H1 (cell line): ENCODE results near the gene ARHGEF4. TPM values are rescaled to one million over a fixed set of nuclear protein-coding genes. Genes with fewer than 3 reads are reported as not detected.

Source experiments
- CTCF ChIA-PET: fragments of 300-600 bp; sonication (Branson Sonifier 250); formaldehyde crosslinking; loops from one replicate; lab custom pipeline; 2021; ENCODE audit not compliant: partially characterized antibody; lab: Charles Lee
- POLR2A ChIA-PET: fragments of 300-600 bp; sonication (Branson Sonifier 250); formaldehyde crosslinking; loops from one replicate; lab custom pipeline; 2021; ENCODE audit warnings: inconsistent platforms; ENCODE audit not compliant: partially characterized antibody; lab: Charles Lee
- DNase-seq, 2 experiments: peaks; one replicate each; pipeline versions ENCODE4 v3.0.0 to v3.0.0-alpha.2; 2010 to 2022; ENCODE audit warnings: low spot score in 2 of 2, low read depth in 1 of 2, mixed read lengths in 1 of 2
- FAIRE-seq: peaks from 2 replicates; lab custom pipeline; 2011; peaks lifted over from hg19 to GRCh38; lab: Jason Lieb, UNC
- H2AFZ ChIP-seq: 2 replicates; pipeline ENCODE4 v1.8.1; 2012; ENCODE audit warnings: low read length, inconsistent platforms
- H2AK5ac ChIP-seq: 2 replicates; pipeline ENCODE4 v1.6.1; 2013; ENCODE audit warnings: low read depth, low read length
- H2BK120ac ChIP-seq: replicated peaks from 2 replicates; pipeline ENCODE3; 2013; ENCODE audit warnings: low read depth, low read length, inconsistent platforms
- H2BK12ac ChIP-seq: 2 replicates; pipeline ENCODE4 v1.6.1; 2013; ENCODE audit warnings: low read depth, low read length
- H2BK15ac ChIP-seq: 2 replicates; pipeline ENCODE4 v1.6.1; 2013; ENCODE audit warnings: low read length
- H2BK20ac ChIP-seq: 2 replicates; pipeline ENCODE4 v1.6.1; 2013; ENCODE audit warnings: low read length
- H2BK5ac ChIP-seq: 2 replicates; pipeline ENCODE4 v1.6.1; 2013; ENCODE audit warnings: low read depth, low read length
- H3K14ac ChIP-seq: 2 replicates; pipeline ENCODE4 v1.6.1; 2013; ENCODE audit warnings: inconsistent platforms; ENCODE audit not compliant: insufficient read length
- H3K18ac ChIP-seq: 2 replicates; pipeline ENCODE4 v1.6.1; 2013; ENCODE audit warnings: low read length; ENCODE audit errors: extremely low read depth
- H3K23ac ChIP-seq: 2 replicates; pipeline ENCODE4 v1.6.1; 2013; ENCODE audit warnings: inconsistent platforms; ENCODE audit not compliant: insufficient read length
- H3K23me2 ChIP-seq: 2 replicates; pipeline ENCODE4 v1.6.1; 2013; ENCODE audit warnings: low read depth, low read length
- H3K27ac ChIP-seq: 2 replicates; pipeline ENCODE4 v1.6.1; 2011; ENCODE audit warnings: low read depth, low read length, inconsistent platforms
- H3K27me3 ChIP-seq, 4 experiments: replicated peaks in 1 of 4; 1 replicate in 1 of 4; 2 replicates in 3 of 4; pipeline versions ENCODE4 v1.6.1 to v1.8.1; 2011 to 2013; ENCODE audit warnings: low read length in 3 of 4, mild to moderate bottlenecking in 3 of 4, inconsistent platforms in 2 of 4, mixed read lengths in 2 of 4, moderate library complexity in 1 of 4; ENCODE audit not compliant: control insufficient read depth in 3 of 4, insufficient read depth in 3 of 4; ENCODE audit errors: extremely low read depth in 1 of 4
- H3K36me3 ChIP-seq, 4 experiments: 2 replicates each; pipeline versions ENCODE4 v1.6.1 to v1.8.1; 2011 to 2013; ENCODE audit warnings: mild to moderate bottlenecking in 4 of 4, low read length in 3 of 4, moderate library complexity in 2 of 4, control low read depth in 1 of 4, inconsistent platforms in 1 of 4; ENCODE audit not compliant: insufficient read depth in 4 of 4, control insufficient read depth in 2 of 4
- H3K4ac ChIP-seq: replicated peaks from 2 replicates; pipeline ENCODE3; 2013; ENCODE audit warnings: low read length, low read depth, mixed read lengths, inconsistent platforms; ENCODE audit not compliant: insufficient read length
- H3K4me1 ChIP-seq, 4 experiments: replicated peaks in 1 of 4; 1 replicate in 1 of 4; 2 replicates in 3 of 4; pipeline versions ENCODE4 v1.6.1 to v1.8.1; 2011 to 2013; ENCODE audit warnings: low read length in 3 of 4, inconsistent platforms in 2 of 4, mixed read lengths in 1 of 4; ENCODE audit not compliant: insufficient read depth in 4 of 4, control insufficient read depth in 3 of 4
- H3K4me2 ChIP-seq, 2 experiments: 2 replicates each; pipeline versions ENCODE4 v1.6.1 to v1.8.1; 2011 to 2013; ENCODE audit warnings: low read depth in 2 of 2, low read length in 2 of 2, control low read depth in 1 of 2, inconsistent platforms in 1 of 2, mild to moderate bottlenecking in 1 of 2; ENCODE audit not compliant: insufficient read depth in 1 of 2
- H3K4me3 ChIP-seq, 4 experiments: fragments of 200-600, 300-600 bp in 1 of 4; sonication (generic), shearing (Covaris generic), sonication (Bioruptor Twin) in 1 of 4; 2 replicates each; pipeline versions ENCODE4 v1.5.1 to v1.8.1; 2011 to 2016; ENCODE audit warnings: low read length in 4 of 4, low read depth in 3 of 4, control low read depth in 2 of 4, inconsistent platforms in 2 of 4, mild to moderate bottlenecking in 2 of 4, mixed read lengths in 1 of 4, moderate library complexity in 1 of 4; ENCODE audit not compliant: insufficient read depth in 2 of 4; ENCODE audit errors: extremely low read depth in 1 of 4
- H3K56ac ChIP-seq: replicated peaks from 2 replicates; pipeline ENCODE3; 2013; ENCODE audit warnings: low read depth, mild to moderate bottlenecking, mixed read lengths, low read length, inconsistent platforms; ENCODE audit not compliant: insufficient read length
- H3K79me1 ChIP-seq: 2 replicates; pipeline ENCODE4 v1.6.1; 2013; ENCODE audit warnings: low read depth, low read length, control low read depth
- H3K79me2 ChIP-seq, 2 experiments: 2 replicates each; pipeline versions ENCODE4 v1.6.1 to v1.8.1; 2012 to 2013; ENCODE audit warnings: low read length in 2 of 2, mild to moderate bottlenecking in 2 of 2, inconsistent platforms in 1 of 2; ENCODE audit not compliant: insufficient read depth in 2 of 2, control insufficient read depth in 1 of 2
- H3K9ac ChIP-seq, 4 experiments: replicated peaks in 1 of 4; 1 replicate in 1 of 4; 2 replicates in 3 of 4; pipeline versions ENCODE4 v1.6.1 to v1.8.1; 2011 to 2013; ENCODE audit warnings: low read depth in 3 of 4, low read length in 3 of 4, control low read depth in 2 of 4, mild to moderate bottlenecking in 2 of 4, moderate library complexity in 2 of 4, inconsistent platforms in 1 of 4; ENCODE audit errors: extremely low read depth in 1 of 4
- H3K9me3 ChIP-seq, 2 experiments: 2 replicates each; pipeline versions ENCODE4 v1.6.1 to v1.8.1; 2012 to 2013; ENCODE audit warnings: mild to moderate bottlenecking in 2 of 2, moderate library complexity in 2 of 2, control low read depth in 1 of 2, inconsistent platforms in 1 of 2, low read depth in 1 of 2, low read length in 1 of 2, mixed read lengths in 1 of 2; ENCODE audit not compliant: insufficient read depth in 2 of 2
- H4K20me1 ChIP-seq, 2 experiments: replicated peaks in 1 of 2; 2 replicates each; pipeline versions ENCODE3 to v1.8.1; 2011 to 2013; ENCODE audit warnings: inconsistent platforms in 2 of 2, low read length in 2 of 2, mild to moderate bottlenecking in 1 of 2; ENCODE audit not compliant: insufficient read depth in 2 of 2, control insufficient read depth in 1 of 2
- H4K5ac ChIP-seq: 2 replicates; pipeline ENCODE4 v1.6.1; 2013; ENCODE audit warnings: low read length, low read depth, mixed read lengths, inconsistent platforms; ENCODE audit not compliant: insufficient read length
- H4K8ac ChIP-seq: 2 replicates; pipeline ENCODE4 v1.8.0; 2013; ENCODE audit warnings: mild to moderate bottlenecking, moderate library complexity, low read length, inconsistent platforms; ENCODE audit not compliant: insufficient read depth; ENCODE audit errors: extremely low read depth
- H4K91ac ChIP-seq: replicated peaks from 2 replicates; pipeline ENCODE3; 2013; ENCODE audit warnings: low read length, mixed read lengths, inconsistent platforms; ENCODE audit not compliant: insufficient read length
- CBX8 ChIP-seq: fragments of 300-800, 300-1000 bp; sonication (generic); IDR thresholded peaks from 2 replicates; pipeline ENCODE4 v1.7.1; 2016; ENCODE audit warnings: low read depth, low read length, borderline replicate concordance
- NRF1 ChIP-seq: IDR thresholded peaks from 2 replicates; pipeline ENCODE4 v1.6.1; 2011; ENCODE audit warnings: mild to moderate bottlenecking, low read depth, low read length, improper control_type of control experiment
- RAD21 ChIP-seq, 2 experiments: IDR thresholded peaks in 1 of 2; conservative IDR thresholded peaks in 1 of 2; 2 replicates each; pipeline ENCODE4 v1.6.1; 2011; ENCODE audit warnings: low read depth in 2 of 2, low read length in 2 of 2, improper control_type of control experiment in 1 of 2, inconsistent platforms in 1 of 2, mild to moderate bottlenecking in 1 of 2, moderate library complexity in 1 of 2
- RNF2 ChIP-seq: fragments of 200-900, 300-1000 bp; sonication (generic); IDR thresholded peaks from 2 replicates; pipeline ENCODE4 v1.7.1; 2016; ENCODE audit warnings: borderline replicate concordance, low read depth, mild to moderate bottlenecking, antibody characterized with exemption, low read length; ENCODE audit not compliant: poor library complexity, severe bottlenecking; ENCODE audit errors: missing control alignments
- SP4 ChIP-seq: IDR thresholded peaks from 2 replicates; pipeline ENCODE4 v1.6.1; 2012; ENCODE audit warnings: low read length, inconsistent platforms
- WGBS, 2 experiments: shearing (Covaris generic) in 1 of 2; methylation state at CpG; one replicate each; pipeline versions ENCODE4 v1.1.6 to v1.1.7; 2013 to 2015; ENCODE audit warnings: low lambda C conversion rate in 2 of 2, mixed read lengths in 2 of 2, inconsistent platforms in 1 of 2, low coverage in 1 of 2, missing lambda C conversion rate in 1 of 2; ENCODE audit not compliant: insufficient replicate concordance in 2 of 2, insufficient coverage in 1 of 2, insufficient read length in 1 of 2; ENCODE audit errors: extremely low coverage in 1 of 2, missing lambda C conversion rate in 1 of 2; 5-methylcytosine and 5-hydroxymethylcytosine counted together
- polyA plus RNA-seq, 7 experiments: library from polyadenylated mRNA; depleted of rRNA in 3 of 7; stranded (reverse) in 5 of 7; unstranded in 2 of 7; fragments of >200 nt in 5 of 7; fragments of 200-250 nt in 2 of 7; gene quantifications; 1 replicate in 5 of 7; 2 replicates in 1 of 7; 4 replicates in 1 of 7; pipeline versions ENCODE4 v1.2.1 to v1.2.3, GENCODE V29; 2011 to 2013; ENCODE audit warnings: missing spikeins in 2 of 7, mixed read lengths in 2 of 7
- total RNA-seq: library from RNA; stranded (reverse); fragmentation: NEBNext Ultra II Directional; extraction: Animal tissue kit (Norgen Biotek cat#: 25700); gene quantifications from 2 replicates; pipeline ENCODE4 v1.2.1, GENCODE V29; 2021

Gene ARHGEF4
- total and polyA plus RNA-seq, 2 of the 8 experiments (the other 6 are each of a cell fraction or from before 2014, with no cell fraction given): 10.6 to 14.6 TPM

DNA sequence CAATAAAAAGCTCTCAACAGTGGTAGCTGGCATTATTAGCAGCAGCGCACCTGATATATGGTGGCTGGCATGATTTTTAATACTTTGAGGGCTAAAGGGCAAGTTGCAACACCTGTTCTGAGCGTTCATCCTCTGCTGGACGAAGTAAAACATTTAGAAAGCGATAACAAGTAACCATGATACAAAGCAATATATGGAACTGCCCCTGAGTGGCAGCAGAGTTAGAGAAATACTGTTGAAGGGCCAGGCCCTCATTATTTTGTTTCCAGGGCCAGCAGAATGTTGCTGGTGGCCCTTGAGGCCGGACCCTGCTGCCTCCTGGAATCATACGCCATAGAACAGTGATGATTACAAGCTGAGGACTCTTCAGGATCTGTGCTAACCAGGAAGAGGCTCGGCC lies 47.8 kb downstream of the ARHGEF4 start:
- CTCF ChIA-PET: interaction anchor here (0.6 to 4.6 kb wide), 10 partner anchors 11 to 846 kb away, joined by 3 to 40 read pairs (median 4); no protein-coding TSS in a partner anchor
- no peak overlapping the region for H2BK12ac ChIP-seq
- H3K56ac ChIP-seq: no peak overlapping the region

More for the DNA sequence above, 47.8 kb downstream of the ARHGEF4 start:
- Histone ChIP-seq H2AFZ (no peak overlapping the region), H4K20me1 (no peaks in the 10 kb centered on the region), H3K4ac (no peak overlapping the region), H3K4me1 (no peaks in the 10 kb centered on the region), H3K4me2 (no peak overlapping the region), H4K5ac (no peak overlapping the region), H3K18ac (no peak overlapping the region), H3K23ac (no peak overlapping the region), H3K9me3 (no peaks in the 10 kb centered on the region), H4K8ac (no peak overlapping the region), H2BK120ac (no peak overlapping the region), H3K9ac (no peak overlapping the region), H3K4me3 (no peak overlapping the region), H2AK5ac (no peak overlapping the region), H3K36me3 (no peaks in the 10 kb centered on the region), H3K14ac (no peak overlapping the region), H3K79me1 (no peaks in the 10 kb centered on the region), H2BK15ac (no peak overlapping the region), H3K23me2 (no peaks in the 10 kb centered on the region), H2BK5ac (no peak overlapping the region), H3K27me3 (no peaks in the 10 kb centered on the region)
- FAIRE-seq (no peak), DNase-seq (no peak)
- POLR2A ChIA-PET: no interaction called here
- TF ChIP-seq NRF1: no peak
- peak in 1 of 2 experiments; percentile 32; a peak in 3 of 4 replicates for TF ChIP-seq RAD21 (IDR thresholded peaks at IDR 0.05 in 1 of 2, conservative IDR thresholded peaks at IDR 0.05 in 1 of 2; ENCODE audit: low read depth in 2 of 2, low read length in 2 of 2)
- no peak for TF ChIP-seq RNF2
- no peak for TF ChIP-seq CBX8
- no peak for TF ChIP-seq SP4
- TF ChIP-seq, all 59 proteins: peak for 1
- Histone ChIP-seq H2BK20ac (no peak overlapping the region), H3K79me2 (no peaks in the 10 kb centered on the region), H4K91ac (no peak overlapping the region), H3K27ac (no peak overlapping the region)
- 88% methylated on average over 7 of the region's 7 CpGs; no CpG with 5 or more reads in 1 of the 2 experiments for WGBS, 2 experiments
